ENCODE measurements around the gene ATP2B2.

Gene ATP2B2

GRCh38 chr3:10443272-10444109 lies 61.9 kb downstream of the ATP2B2 start:
- Histone ChIP-seq H3K4me1 (ENCODE audit: control insufficient read depth, insufficient read depth, low read length, poor library complexity, severe bottlenecking) (no peaks in the 10 kb centered on the region), H3K9me3 (ENCODE audit: control insufficient read depth, low read length) (no peaks in the 10 kb centered on the region), H3K27me3 (replicated peaks; ENCODE audit: control insufficient read depth, insufficient read depth, low read length, poor library complexity, severe bottlenecking) (no peaks in the 10 kb centered on the region), H3K36me3 (ENCODE audit: control insufficient read depth, insufficient read depth, low read length) (no peaks in the 10 kb centered on the region), H3K27ac (ENCODE audit: insufficient read depth, low read length, poor library complexity, severe bottlenecking) (no peak overlapping the region), H3K4me3 (ENCODE audit: insufficient read depth, low read depth, low read length, poor library complexity, severe bottlenecking) (no peak overlapping the region)
- no peak for DNase-seq

- Histone ChIP-seq H3K4me3 (ENCODE audit: insufficient read depth, low read depth, low read length, poor library complexity, severe bottlenecking) (no peak overlapping the region), H3K36me3 (ENCODE audit: control insufficient read depth, insufficient read depth, low read length) (no peaks in the 10 kb centered on the region), H3K27me3 (replicated peaks; ENCODE audit: control insufficient read depth, insufficient read depth, low read length, poor library complexity, severe bottlenecking) (no peaks in the 10 kb centered on the region), H3K9me3 (ENCODE audit: control insufficient read depth, low read length) (no peaks in the 10 kb centered on the region), H3K4me1 (ENCODE audit: control insufficient read depth, insufficient read depth, low read length, poor library complexity, severe bottlenecking) (peaks cover 5% of the 10 kb centered on the region), H3K27ac (ENCODE audit: insufficient read depth, low read length, poor library complexity, severe bottlenecking) (no peak overlapping the region)
- DNase-seq = no peak
These were observed 63.1 kb downstream of the ATP2B2 start for GRCh38 chr3:10442151-10442795.

- Histone ChIP-seq H3K4me1 (ENCODE audit: control insufficient read depth, insufficient read depth, low read length, poor library complexity, severe bottlenecking) (peaks cover 16% of the 10 kb centered on the region), H3K4me3 (ENCODE audit: insufficient read depth, low read depth, low read length, poor library complexity, severe bottlenecking) (no peak overlapping the region), H3K36me3 (ENCODE audit: control insufficient read depth, insufficient read depth, low read length) (no peaks in the 10 kb centered on the region), H3K27ac (ENCODE audit: insufficient read depth, low read length, poor library complexity, severe bottlenecking) (no peak overlapping the region), H3K9me3 (ENCODE audit: control insufficient read depth, low read length) (no peaks in the 10 kb centered on the region), H3K27me3 (replicated peaks; ENCODE audit: control insufficient read depth, insufficient read depth, low read length, poor library complexity, severe bottlenecking) (no peaks in the 10 kb centered on the region)
- DNase-seq = no peak
These were observed 64.7 kb downstream of the ATP2B2 start for GRCh38 chr3:10440684-10441083.

- Histone ChIP-seq H3K36me3 (ENCODE audit: control insufficient read depth, insufficient read depth, low read length) (no peaks in the 10 kb centered on the region), H3K4me1 (ENCODE audit: control insufficient read depth, insufficient read depth, low read length, poor library complexity, severe bottlenecking) (peaks cover 16% of the 10 kb centered on the region), H3K9me3 (ENCODE audit: control insufficient read depth, low read length) (no peaks in the 10 kb centered on the region), H3K27me3 (replicated peaks; ENCODE audit: control insufficient read depth, insufficient read depth, low read length, poor library complexity, severe bottlenecking) (no peaks in the 10 kb centered on the region), H3K4me3 (ENCODE audit: insufficient read depth, low read depth, low read length, poor library complexity, severe bottlenecking) (no peak overlapping the region), H3K27ac (ENCODE audit: insufficient read depth, low read length, poor library complexity, severe bottlenecking) (no peak overlapping the region)
- no peak for DNase-seq
These were observed 66.3 kb downstream of the ATP2B2 start for GRCh38 chr3:10438902-10439610.

- no peak for DNase-seq
- Histone ChIP-seq H3K4me1 (ENCODE audit: control insufficient read depth, insufficient read depth, low read length, poor library complexity, severe bottlenecking) (peaks cover 16% of the 10 kb centered on the region), H3K36me3 (ENCODE audit: control insufficient read depth, insufficient read depth, low read length) (no peaks in the 10 kb centered on the region), H3K9me3 (ENCODE audit: control insufficient read depth, low read length) (no peaks in the 10 kb centered on the region), H3K4me3 (ENCODE audit: insufficient read depth, low read depth, low read length, poor library complexity, severe bottlenecking) (no peak overlapping the region), H3K27me3 (replicated peaks; ENCODE audit: control insufficient read depth, insufficient read depth, low read length, poor library complexity, severe bottlenecking) (no peaks in the 10 kb centered on the region), H3K27ac (ENCODE audit: insufficient read depth, low read length, poor library complexity, severe bottlenecking) (no peak overlapping the region)
These were observed 67.1 kb downstream of the ATP2B2 start for GRCh38 chr3:10437995-10438901.

GRCh38 chr3:10437272-10437994 lies 68.0 kb downstream of the ATP2B2 start:
- H3K36me3 ChIP-seq (ENCODE audit: control insufficient read depth, insufficient read depth, low read length) = no peaks in the 10 kb centered on the region
- peaks cover 16% of the 10 kb centered on the region for H3K4me1 ChIP-seq (ENCODE audit: control insufficient read depth, insufficient read depth, low read length, poor library complexity, severe bottlenecking)
- H3K9me3 ChIP-seq (ENCODE audit: control insufficient read depth, low read length) = no peaks in the 10 kb centered on the region
- H3K4me3 ChIP-seq (ENCODE audit: insufficient read depth, low read depth, low read length, poor library complexity, severe bottlenecking) = no peak overlapping the region
- no peaks in the 10 kb centered on the region for H3K27me3 ChIP-seq (replicated peaks; ENCODE audit: control insufficient read depth, insufficient read depth, low read length, poor library complexity, severe bottlenecking)
- peak; percentile 20 to 31 (median 23) for DNase-seq
- no peak overlapping the region for H3K27ac ChIP-seq (ENCODE audit: insufficient read depth, low read length, poor library complexity, severe bottlenecking)

GRCh38 chr3:10435850-10436249 lies 69.5 kb downstream of the ATP2B2 start:
- no peak for DNase-seq
- no peaks in the 10 kb centered on the region for H3K36me3 ChIP-seq (ENCODE audit: control insufficient read depth, insufficient read depth, low read length)
- H3K4me3 ChIP-seq (ENCODE audit: insufficient read depth, low read depth, low read length, poor library complexity, severe bottlenecking) = no peak overlapping the region
- no peaks in the 10 kb centered on the region for H3K27me3 ChIP-seq (replicated peaks; ENCODE audit: control insufficient read depth, insufficient read depth, low read length, poor library complexity, severe bottlenecking)
- no peak overlapping the region for H3K27ac ChIP-seq (ENCODE audit: insufficient read depth, low read length, poor library complexity, severe bottlenecking)
- peaks cover 16% of the 10 kb centered on the region for H3K4me1 ChIP-seq (ENCODE audit: control insufficient read depth, insufficient read depth, low read length, poor library complexity, severe bottlenecking)
- H3K9me3 ChIP-seq (ENCODE audit: control insufficient read depth, low read length) = no peaks in the 10 kb centered on the region

GRCh38 chr3:10434938-10435336 lies 70.4 kb downstream of the ATP2B2 start:
- Histone ChIP-seq H3K4me3 (ENCODE audit: insufficient read depth, low read depth, low read length, poor library complexity, severe bottlenecking) (no peak overlapping the region), H3K36me3 (ENCODE audit: control insufficient read depth, insufficient read depth, low read length) (no peaks in the 10 kb centered on the region), H3K9me3 (ENCODE audit: control insufficient read depth, low read length) (no peaks in the 10 kb centered on the region), H3K4me1 (ENCODE audit: control insufficient read depth, insufficient read depth, low read length, poor library complexity, severe bottlenecking) (peaks cover 16% of the 10 kb centered on the region), H3K27ac (ENCODE audit: insufficient read depth, low read length, poor library complexity, severe bottlenecking) (no peak overlapping the region), H3K27me3 (replicated peaks; ENCODE audit: control insufficient read depth, insufficient read depth, low read length, poor library complexity, severe bottlenecking) (no peaks in the 10 kb centered on the region)
- no peak for DNase-seq

Data from effector memory CD4-positive, alpha-beta T cell (primary cell).